ENCODE data around the gene C20orf204. TPM values are rescaled to one million over a fixed set of nuclear protein-coding genes. Genes with fewer than 3 reads are reported as not detected.
A peak's percentile ranks its signal among the peaks of the same experiment; 100 is the strongest.

Gene C20orf204
- total and polyA plus RNA-seq, 9 of the 15 experiments (the other 6 are each of a cell fraction or from before 2014, with no cell fraction given) = 0.11 to 1.1 (median 0.36) TPM; not detected in 2

DNA sequence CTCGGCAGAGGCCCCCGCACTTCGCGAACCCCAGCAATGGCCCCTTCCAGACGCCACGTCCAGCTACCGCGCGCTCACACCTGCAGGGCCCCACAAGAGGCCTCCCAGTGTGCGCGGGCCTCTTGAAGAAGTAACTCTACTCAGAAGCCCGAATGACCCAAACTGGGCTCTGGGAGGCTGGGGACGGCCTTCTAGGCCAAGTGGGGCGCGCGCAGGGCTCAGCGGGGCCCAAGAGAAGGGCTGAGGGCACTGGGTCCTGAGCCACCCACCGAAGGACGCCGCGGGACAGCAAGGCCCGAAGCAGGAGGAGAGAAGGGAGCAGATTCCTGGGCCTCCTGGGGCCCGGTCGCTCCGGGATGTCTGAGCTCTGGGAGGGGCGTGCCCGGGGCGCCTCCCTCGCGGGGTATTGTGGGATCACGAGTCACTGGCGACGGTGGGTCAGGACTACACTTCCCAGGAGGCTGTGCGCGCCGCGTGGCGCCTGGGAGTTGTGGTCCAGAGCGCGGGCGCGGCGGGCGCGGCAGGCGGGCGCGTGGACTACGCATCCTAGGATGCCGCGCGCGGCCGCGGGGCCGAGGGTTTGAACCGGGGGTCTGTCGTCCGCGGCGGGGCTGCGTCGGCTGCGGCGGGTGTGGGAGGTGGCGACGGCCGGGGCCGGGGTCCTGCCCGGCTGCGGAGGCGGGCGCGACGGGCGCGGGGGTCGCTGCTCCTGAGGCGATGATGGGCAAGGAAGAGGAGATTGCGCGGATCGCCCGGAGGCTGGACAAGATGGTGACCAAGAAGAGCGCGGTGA, 26.8 kb downstream of the C20orf204 start, which contains the start of gene TCEA2 (continued):
- TF ChIP-seq, protein P1, sequence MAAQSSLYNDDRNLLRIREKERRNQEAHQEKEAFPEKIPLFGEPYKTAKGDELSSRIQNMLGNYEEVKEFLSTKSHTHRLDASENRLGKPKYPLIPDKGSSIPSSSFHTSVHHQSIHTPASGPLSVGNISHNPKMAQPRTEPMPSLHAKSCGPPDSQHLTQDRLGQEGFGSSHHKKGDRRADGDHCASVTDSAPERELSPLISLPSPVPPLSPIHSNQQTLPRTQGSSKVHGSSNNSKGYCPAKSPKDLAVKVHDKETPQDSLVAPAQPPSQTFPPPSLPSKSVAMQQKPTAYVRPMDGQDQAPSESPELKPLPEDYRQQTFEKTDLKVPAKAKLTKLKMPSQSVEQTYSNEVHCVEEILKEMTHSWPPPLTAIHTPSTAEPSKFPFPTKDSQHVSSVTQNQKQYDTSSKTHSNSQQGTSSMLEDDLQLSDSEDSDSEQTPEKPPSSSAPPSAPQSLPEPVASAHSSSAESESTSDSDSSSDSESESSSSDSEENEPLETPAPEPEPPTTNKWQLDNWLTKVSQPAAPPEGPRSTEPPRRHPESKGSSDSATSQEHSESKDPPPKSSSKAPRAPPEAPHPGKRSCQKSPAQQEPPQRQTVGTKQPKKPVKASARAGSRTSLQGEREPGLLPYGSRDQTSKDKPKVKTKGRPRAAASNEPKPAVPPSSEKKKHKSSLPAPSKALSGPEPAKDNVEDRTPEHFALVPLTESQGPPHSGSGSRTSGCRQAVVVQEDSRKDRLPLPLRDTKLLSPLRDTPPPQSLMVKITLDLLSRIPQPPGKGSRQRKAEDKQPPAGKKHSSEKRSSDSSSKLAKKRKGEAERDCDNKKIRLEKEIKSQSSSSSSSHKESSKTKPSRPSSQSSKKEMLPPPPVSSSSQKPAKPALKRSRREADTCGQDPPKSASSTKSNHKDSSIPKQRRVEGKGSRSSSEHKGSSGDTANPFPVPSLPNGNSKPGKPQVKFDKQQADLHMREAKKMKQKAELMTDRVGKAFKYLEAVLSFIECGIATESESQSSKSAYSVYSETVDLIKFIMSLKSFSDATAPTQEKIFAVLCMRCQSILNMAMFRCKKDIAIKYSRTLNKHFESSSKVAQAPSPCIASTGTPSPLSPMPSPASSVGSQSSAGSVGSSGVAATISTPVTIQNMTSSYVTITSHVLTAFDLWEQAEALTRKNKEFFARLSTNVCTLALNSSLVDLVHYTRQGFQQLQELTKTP (IDR thresholded peaks at IDR 0.05; ENCODE audit: low read depth in 1 of 2, partially characterized antibody in 2 of 2) = peak in 1 of 2 experiments; percentile 97
- peak; percentile 96 for TF ChIP-seq MBD2 (IDR thresholded peaks at IDR 0.05; ENCODE audit: borderline replicate concordance, low read depth)
- TF ChIP-seq, protein P2, sequence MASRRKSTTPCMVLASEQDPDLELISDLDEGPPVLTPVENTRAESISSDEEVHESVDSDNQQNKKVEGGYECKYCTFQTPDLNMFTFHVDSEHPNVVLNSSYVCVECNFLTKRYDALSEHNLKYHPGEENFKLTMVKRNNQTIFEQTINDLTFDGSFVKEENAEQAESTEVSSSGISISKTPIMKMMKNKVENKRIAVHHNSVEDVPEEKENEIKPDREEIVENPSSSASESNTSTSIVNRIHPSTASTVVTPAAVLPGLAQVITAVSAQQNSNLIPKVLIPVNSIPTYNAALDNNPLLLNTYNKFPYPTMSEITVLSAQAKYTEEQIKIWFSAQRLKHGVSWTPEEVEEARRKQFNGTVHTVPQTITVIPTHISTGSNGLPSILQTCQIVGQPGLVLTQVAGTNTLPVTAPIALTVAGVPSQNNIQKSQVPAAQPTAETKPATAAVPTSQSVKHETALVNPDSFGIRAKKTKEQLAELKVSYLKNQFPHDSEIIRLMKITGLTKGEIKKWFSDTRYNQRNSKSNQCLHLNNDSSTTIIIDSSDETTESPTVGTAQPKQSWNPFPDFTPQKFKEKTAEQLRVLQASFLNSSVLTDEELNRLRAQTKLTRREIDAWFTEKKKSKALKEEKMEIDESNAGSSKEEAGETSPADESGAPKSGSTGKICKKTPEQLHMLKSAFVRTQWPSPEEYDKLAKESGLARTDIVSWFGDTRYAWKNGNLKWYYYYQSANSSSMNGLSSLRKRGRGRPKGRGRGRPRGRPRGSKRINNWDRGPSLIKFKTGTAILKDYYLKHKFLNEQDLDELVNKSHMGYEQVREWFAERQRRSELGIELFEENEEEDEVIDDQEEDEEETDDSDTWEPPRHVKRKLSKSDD (conservative IDR thresholded peaks at IDR 0.05; ENCODE audit: low read length) = peak; percentile 53; the same call in 1 of the 2 replicates
- TF ChIP-seq EP400 (IDR thresholded peaks at IDR 0.05) = no peak
- TF ChIP-seq BRD4 (IDR thresholded peaks at IDR 0.05) = no peak
- no peak for TF ChIP-seq ZNF696 (CRISPR knock-in tag; conservative IDR thresholded peaks at IDR 0.05)
- TF ChIP-seq LCOR (CRISPR knock-in tag; IDR thresholded peaks at IDR 0.05) = 0 out of 2 replicates have a peak, but pooled peaks have one; percentile 45
- peak; percentile 33 for TF ChIP-seq TBP (optimal IDR thresholded peaks at IDR 0.05; ENCODE audit: low read depth, low read length)
- no peak; the same call in 1 of the 2 replicates for TF ChIP-seq MYC (IDR thresholded peaks at IDR 0.05; ENCODE audit: low read depth, low read length)
- TF ChIP-seq MYC (CRISPR knock-in tag; IDR thresholded peaks at IDR 0.05; ENCODE audit: borderline replicate concordance, low read depth) = no peak
- TF ChIP-seq ZNF239 (CRISPR knock-in tag; IDR thresholded peaks at IDR 0.05) = peak; percentile 71
- TF ChIP-seq MAFF (IDR thresholded peaks at IDR 0.05; ENCODE audit: low read length) = no peak
- peak; percentile 88 for TF ChIP-seq CCNT2 (IDR thresholded peaks at IDR 0.05; ENCODE audit: borderline replicate concordance, extremely low read depth, insufficient read length, low read depth, low read length)
- TF ChIP-seq FIP1L1 (IDR thresholded peaks at IDR 0.05; ENCODE audit: low read depth, low read length, poor library complexity, severe bottlenecking) = peak; percentile 20
- TF ChIP-seq BCLAF1 (IDR thresholded peaks at IDR 0.05; ENCODE audit: borderline replicate concordance in 1 of 2, control insufficient read depth in 1 of 2, low read depth in 2 of 2, low read length in 1 of 2) = 0 out of 4 replicates have a peak, but pooled peaks of 1 of the 2 experiments have one; percentile 80
- TF ChIP-seq CREM (IDR thresholded peaks at IDR 0.05; ENCODE audit: low read depth) = peak; percentile 96
- peak; percentile 32; the same call in 1 of the 2 replicates for TF ChIP-seq ZNF75A (CRISPR knock-in tag; IDR thresholded peaks at IDR 0.05)
